AG10803 (cell line): Measurements from ENCODE around the gene SP140.

Source experiments
- DNase-seq: peaks from one replicate; pipeline ENCODE4 v3.0.0; 2010; ENCODE audit warnings: low read depth
- H3K4me3 ChIP-seq: 2 replicates; pipeline ENCODE4 v1.5.1; 2011; ENCODE audit warnings: mild to moderate bottlenecking, low read length, control low read depth
- TF ChIP-seq, protein P1 (sequence below): conservative IDR thresholded peaks from 2 replicates; pipeline ENCODE4 v1.5.1; 2011; ENCODE audit warnings: mild to moderate bottlenecking, low read length, control low read depth, inconsistent platforms

SP140 gene

GRCh38 chr2:230312638-230313037, 87.1 kb downstream of the SP140 start:
- peak; percentile 31 for DNase-seq
- no peak overlapping the region for H3K4me3 ChIP-seq
- TF ChIP-seq, protein P1, sequence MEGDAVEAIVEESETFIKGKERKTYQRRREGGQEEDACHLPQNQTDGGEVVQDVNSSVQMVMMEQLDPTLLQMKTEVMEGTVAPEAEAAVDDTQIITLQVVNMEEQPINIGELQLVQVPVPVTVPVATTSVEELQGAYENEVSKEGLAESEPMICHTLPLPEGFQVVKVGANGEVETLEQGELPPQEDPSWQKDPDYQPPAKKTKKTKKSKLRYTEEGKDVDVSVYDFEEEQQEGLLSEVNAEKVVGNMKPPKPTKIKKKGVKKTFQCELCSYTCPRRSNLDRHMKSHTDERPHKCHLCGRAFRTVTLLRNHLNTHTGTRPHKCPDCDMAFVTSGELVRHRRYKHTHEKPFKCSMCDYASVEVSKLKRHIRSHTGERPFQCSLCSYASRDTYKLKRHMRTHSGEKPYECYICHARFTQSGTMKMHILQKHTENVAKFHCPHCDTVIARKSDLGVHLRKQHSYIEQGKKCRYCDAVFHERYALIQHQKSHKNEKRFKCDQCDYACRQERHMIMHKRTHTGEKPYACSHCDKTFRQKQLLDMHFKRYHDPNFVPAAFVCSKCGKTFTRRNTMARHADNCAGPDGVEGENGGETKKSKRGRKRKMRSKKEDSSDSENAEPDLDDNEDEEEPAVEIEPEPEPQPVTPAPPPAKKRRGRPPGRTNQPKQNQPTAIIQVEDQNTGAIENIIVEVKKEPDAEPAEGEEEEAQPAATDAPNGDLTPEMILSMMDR: no peak

DNA sequence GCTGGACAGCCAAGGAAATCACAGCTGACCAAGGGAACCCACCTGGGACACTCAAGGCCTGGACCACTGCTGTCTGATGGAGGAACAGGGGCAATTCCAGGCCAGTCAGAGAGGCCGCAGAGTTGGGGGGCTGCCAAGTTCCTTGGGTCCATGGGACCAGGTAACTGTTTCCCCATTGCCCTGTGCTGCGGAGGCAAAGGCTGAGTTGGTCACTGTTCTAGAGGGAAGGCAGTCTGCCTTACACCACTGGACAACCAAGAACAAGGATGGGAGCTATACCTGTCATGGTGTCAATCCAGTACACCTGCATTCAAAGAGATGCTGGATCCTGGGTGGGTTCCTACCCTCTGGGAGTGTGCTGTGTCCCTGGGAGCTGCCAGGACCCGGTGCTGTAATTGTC, 91.8 kb downstream of the SP140 start:
- no peak overlapping the region for H3K4me3 ChIP-seq
- no peak for DNase-seq
- TF ChIP-seq, protein P1: no peak

DNA sequence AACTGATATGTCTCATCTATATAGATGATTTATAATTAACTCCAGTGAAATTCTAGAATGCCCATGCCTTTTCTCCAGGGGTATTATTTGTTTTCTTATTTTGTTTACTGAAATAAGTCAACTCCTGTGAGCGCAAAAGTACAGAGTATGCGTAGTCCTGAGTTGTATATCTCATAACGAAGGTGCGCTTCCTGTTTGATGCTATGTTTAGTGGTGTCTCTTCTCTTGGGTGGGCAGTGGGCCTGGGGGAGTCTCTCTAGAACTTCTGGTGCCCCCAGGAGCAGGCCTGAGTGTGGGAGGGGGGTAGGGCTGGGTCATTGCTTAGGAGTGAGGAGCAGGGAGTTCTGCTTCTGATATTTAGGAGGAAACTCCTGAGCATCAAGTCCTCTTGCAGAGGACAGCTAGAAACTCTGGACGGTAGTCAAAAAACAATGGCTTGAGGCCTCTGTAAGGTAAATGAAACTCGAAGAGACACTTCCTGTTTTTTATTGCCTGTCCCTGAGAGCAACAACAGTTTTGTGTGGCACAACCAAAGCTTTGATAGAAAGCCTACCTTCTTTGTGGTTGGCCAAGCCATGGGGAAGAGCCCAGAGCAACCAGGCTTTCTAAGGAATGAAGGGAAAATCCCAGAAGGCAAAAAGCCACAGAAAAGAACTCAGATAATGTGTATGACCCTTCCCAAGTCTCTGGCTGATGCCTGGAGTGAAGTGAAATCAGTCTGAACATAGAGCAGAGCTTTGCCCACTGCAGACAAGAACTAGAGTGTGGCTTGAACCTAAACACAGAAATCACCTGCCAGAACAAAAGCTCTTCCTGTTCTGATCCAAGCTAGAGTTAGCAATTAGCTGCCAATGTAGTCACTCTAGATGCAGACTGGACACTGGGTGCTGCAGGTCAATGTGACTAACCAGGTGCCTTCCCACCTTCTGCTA, 92.9 kb downstream of the SP140 start:
- no peak for DNase-seq
- TF ChIP-seq, protein P1: no peak
- H3K4me3 ChIP-seq: no peak overlapping the region

- no peak for DNase-seq
- TF ChIP-seq, protein P1: no peak
- no peak overlapping the region for H3K4me3 ChIP-seq
Observed at GRCh38 chr2:230319211-230319862, 93.8 kb downstream of the SP140 start.

DNA sequence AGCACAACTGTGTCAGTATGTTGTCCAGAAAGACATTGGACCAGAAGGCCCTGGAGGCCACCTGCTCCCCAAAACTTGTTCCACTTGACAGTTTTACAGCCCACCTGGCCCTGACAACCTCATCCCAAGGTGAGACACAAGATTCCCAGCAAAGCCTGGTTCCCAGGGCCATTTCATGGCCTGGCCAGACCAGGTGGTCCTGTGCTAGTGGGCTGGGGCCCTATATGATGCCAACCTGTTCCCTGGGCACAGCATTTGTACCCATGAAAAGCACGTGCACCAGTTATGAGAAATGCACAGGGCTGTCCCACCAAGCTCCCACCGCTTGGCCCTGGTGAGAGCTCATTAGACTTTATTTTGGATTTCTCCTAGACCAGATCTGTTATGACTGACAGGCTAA, 95.5 kb downstream of the SP140 start:
- H3K4me3 ChIP-seq: no peak overlapping the region
- DNase-seq: no peak
- TF ChIP-seq, protein P1: no peak

DNA sequence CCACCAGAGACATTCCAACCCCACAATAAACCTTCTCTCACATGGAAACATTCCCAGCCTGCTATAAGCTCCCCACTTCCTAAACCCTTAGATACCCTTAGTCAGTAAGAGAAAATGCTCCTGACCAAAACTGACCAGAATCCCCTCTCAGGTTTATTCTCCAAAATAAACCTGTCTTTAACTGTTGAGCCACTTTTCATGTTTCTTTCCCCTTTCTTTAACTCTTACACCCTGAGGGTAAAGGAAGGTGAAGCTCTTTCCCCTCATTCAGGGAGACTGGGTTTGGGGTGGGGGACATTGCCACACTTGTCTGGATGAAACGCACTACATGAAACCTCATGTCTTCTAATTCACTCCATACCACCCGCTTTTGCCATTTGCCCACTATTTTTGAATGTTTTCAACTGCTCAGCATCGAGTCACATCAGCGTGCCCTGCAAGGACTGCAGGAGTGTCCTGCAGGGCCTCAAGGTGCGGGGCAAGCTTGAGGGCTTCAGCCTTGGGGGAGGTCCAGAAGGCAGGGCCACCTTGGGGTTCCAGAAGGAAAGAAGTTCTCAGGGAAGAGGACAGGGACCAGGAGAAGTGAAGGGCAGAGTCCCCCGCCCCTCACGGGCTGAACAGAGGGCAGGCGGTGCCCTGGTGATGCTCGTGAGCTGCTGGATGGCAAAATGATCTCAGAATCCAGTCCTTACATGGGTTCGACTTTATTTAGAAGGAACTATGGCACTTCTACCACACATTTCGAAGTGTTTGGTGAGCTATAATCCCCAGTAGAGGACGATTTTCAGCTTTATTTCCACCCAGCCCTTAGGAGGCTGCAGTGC, 97.2 kb downstream of the SP140 start:
- H3K4me3 ChIP-seq: no peak overlapping the region
- TF ChIP-seq, protein P1: no peak
- no peak for DNase-seq
